Osteoblast (primary cell): ENCODE data around the gene UPK1B. TPM values are rescaled to one million over a fixed set of nuclear protein-coding genes. Genes with fewer than 3 reads are reported as not detected.

Experiments used
- DNase-seq: peaks from one replicate; pipeline ENCODE4 v3.0.0; 2011; ENCODE audit warnings: low spot score, mixed read lengths; ENCODE audit not compliant: insufficient read length; ENCODE audit errors: missing footprints
- H2AFZ ChIP-seq: 2 replicates; pipeline ENCODE4 v1.6.0; 2011; ENCODE audit warnings: mild to moderate bottlenecking, low read length
- H3K27ac ChIP-seq: 2 replicates; pipeline ENCODE4 v1.5.1; 2011; ENCODE audit warnings: mild to moderate bottlenecking, low read depth, low read length, moderate library complexity
- H3K27me3 ChIP-seq: 2 replicates; pipeline ENCODE4 v1.6.0; 2012; ENCODE audit warnings: mild to moderate bottlenecking, control low read depth, inconsistent platforms, low read length, moderate library complexity; ENCODE audit not compliant: insufficient read depth
- H3K36me3 ChIP-seq: 2 replicates; pipeline ENCODE4 v1.5.1; 2011; ENCODE audit warnings: mild to moderate bottlenecking, low read length, control low read depth, moderate library complexity; ENCODE audit not compliant: insufficient read depth
- H3K4me1 ChIP-seq: 2 replicates; pipeline ENCODE4 v1.5.1; 2011; ENCODE audit warnings: mild to moderate bottlenecking, low read length, control low read depth, moderate library complexity; ENCODE audit not compliant: insufficient read depth
- H3K4me2 ChIP-seq: 2 replicates; pipeline ENCODE4 v1.6.0; 2011; ENCODE audit warnings: mild to moderate bottlenecking, low read length; ENCODE audit not compliant: insufficient read depth
- H3K4me3 ChIP-seq: fragments of 200-600 bp; sonication (generic); 3 replicates; pipeline ENCODE4 v1.5.1; 2012; ENCODE audit warnings: mild to moderate bottlenecking, low read length, inconsistent platforms; ENCODE audit not compliant: insufficient read depth
- H3K79me2 ChIP-seq: 2 replicates; pipeline ENCODE4 v1.6.0; 2012; ENCODE audit warnings: mild to moderate bottlenecking, low read length, control low read depth, inconsistent platforms; ENCODE audit not compliant: insufficient read depth
- H3K9me3 ChIP-seq: 2 replicates; pipeline ENCODE4 v1.5.1; 2011; ENCODE audit warnings: low read depth, low read length, control low read depth
- H4K20me1 ChIP-seq: 2 replicates; pipeline ENCODE4 v1.6.0; 2012; ENCODE audit warnings: mild to moderate bottlenecking, low read length, control low read depth; ENCODE audit not compliant: insufficient read depth
- total RNA-seq: library from RNA; depleted of rRNA; stranded (reverse); fragments of >200 nt; gene quantifications from 2 replicates; pipeline ENCODE4 v1.2.3, GENCODE V29; 2012
- TF ChIP-seq, protein P1 (sequence below): IDR thresholded peaks from 2 replicates; pipeline ENCODE4 v1.5.1; 2011; ENCODE audit warnings: mild to moderate bottlenecking, low read depth, low read length, moderate library complexity; ENCODE audit errors: extremely low read depth

UPK1B gene
- total RNA-seq, 1 donor = 0.36 TPM

DNA sequence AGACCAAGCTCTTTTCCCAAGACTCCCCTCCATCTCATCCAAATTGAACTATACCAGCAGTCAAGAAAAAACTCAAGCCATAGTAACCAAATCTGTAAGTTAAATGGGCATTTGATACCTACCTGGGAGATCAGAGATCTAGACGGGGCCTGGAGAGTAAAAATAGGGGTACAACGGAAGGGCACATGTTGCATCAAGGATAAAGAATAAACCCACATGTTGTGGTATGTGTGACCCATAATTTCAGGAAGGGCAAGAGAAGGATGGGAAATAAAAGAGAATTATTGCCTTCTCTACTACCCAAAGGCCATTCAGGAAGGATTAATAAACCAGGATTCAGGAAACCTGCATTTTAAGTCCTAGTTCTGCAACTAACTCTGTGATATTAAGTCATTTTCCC, 25.9 kb upstream of the UPK1B start:
- Histone ChIP-seq H3K4me3 (no peak overlapping the region), H3K36me3 (no peaks in the 10 kb centered on the region), H3K27ac (no peak overlapping the region), H3K27me3 (no peaks in the 10 kb centered on the region), H3K4me1 (peaks cover 2% of the 10 kb centered on the region), H3K9me3 (no peaks in the 10 kb centered on the region), H4K20me1 (no peaks in the 10 kb centered on the region), H3K79me2 (no peaks in the 10 kb centered on the region), H3K4me2 (no peak overlapping the region), H2AFZ (no peak overlapping the region)
- no peak for DNase-seq
- TF ChIP-seq, protein P1, sequence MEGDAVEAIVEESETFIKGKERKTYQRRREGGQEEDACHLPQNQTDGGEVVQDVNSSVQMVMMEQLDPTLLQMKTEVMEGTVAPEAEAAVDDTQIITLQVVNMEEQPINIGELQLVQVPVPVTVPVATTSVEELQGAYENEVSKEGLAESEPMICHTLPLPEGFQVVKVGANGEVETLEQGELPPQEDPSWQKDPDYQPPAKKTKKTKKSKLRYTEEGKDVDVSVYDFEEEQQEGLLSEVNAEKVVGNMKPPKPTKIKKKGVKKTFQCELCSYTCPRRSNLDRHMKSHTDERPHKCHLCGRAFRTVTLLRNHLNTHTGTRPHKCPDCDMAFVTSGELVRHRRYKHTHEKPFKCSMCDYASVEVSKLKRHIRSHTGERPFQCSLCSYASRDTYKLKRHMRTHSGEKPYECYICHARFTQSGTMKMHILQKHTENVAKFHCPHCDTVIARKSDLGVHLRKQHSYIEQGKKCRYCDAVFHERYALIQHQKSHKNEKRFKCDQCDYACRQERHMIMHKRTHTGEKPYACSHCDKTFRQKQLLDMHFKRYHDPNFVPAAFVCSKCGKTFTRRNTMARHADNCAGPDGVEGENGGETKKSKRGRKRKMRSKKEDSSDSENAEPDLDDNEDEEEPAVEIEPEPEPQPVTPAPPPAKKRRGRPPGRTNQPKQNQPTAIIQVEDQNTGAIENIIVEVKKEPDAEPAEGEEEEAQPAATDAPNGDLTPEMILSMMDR = no peak

GRCh38 chr3:119148493-119149180, 24.8 kb upstream of the UPK1B start:
- Histone ChIP-seq H3K4me1 (peaks cover 2% of the 10 kb centered on the region), H3K36me3 (no peaks in the 10 kb centered on the region), H3K4me2 (no peak overlapping the region), H3K4me3 (no peak overlapping the region), H3K9me3 (no peaks in the 10 kb centered on the region), H4K20me1 (no peaks in the 10 kb centered on the region), H3K27me3 (no peaks in the 10 kb centered on the region), H3K27ac (no peak overlapping the region), H2AFZ (no peak overlapping the region), H3K79me2 (no peaks in the 10 kb centered on the region)
- TF ChIP-seq, protein P1 = no peak
- DNase-seq = no peak

DNA sequence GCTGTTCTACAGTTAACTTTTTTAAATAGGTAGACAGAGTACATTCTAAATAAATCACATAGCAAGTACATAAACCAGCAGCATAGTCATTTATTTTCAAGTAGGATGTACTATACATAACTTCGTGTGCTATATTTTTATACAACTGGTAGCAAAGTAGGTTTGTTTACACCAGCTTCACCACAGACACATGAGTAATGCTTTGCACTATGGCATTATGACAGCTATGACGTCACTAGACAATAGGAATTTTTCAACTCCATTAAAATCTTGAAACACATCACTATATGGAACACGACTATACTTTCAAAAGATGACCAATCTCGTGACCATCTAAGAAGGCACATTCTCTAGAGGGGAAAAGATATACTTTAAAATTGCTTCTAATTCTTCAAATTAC, 23.9 kb upstream of the UPK1B start:
- TF ChIP-seq, protein P1 = no peak
- Histone ChIP-seq H3K4me1 (peaks cover 2% of the 10 kb centered on the region), H3K79me2 (no peaks in the 10 kb centered on the region), H3K4me3 (no peak overlapping the region), H2AFZ (no peak overlapping the region), H4K20me1 (no peaks in the 10 kb centered on the region), H3K9me3 (no peaks in the 10 kb centered on the region), H3K27me3 (no peaks in the 10 kb centered on the region), H3K36me3 (no peaks in the 10 kb centered on the region), H3K27ac (no peak overlapping the region), H3K4me2 (no peak overlapping the region)
- DNase-seq = no peak

GRCh38 chr3:119156868-119157267, 16.5 kb upstream of the UPK1B start:
- H2AFZ ChIP-seq = no peak overlapping the region
- H3K4me2 ChIP-seq = no peak overlapping the region
- TF ChIP-seq, protein P1 = no peak
- no peaks in the 10 kb centered on the region for H3K4me1 ChIP-seq
- H3K9me3 ChIP-seq = peaks cover 3% of the 10 kb centered on the region
- H3K27me3 ChIP-seq = peaks cover 4% of the 10 kb centered on the region
- no peaks in the 10 kb centered on the region for H4K20me1 ChIP-seq
- no peak overlapping the region for H3K4me3 ChIP-seq
- H3K79me2 ChIP-seq = no peaks in the 10 kb centered on the region
- H3K36me3 ChIP-seq = no peaks in the 10 kb centered on the region
- H3K27ac ChIP-seq = no peak overlapping the region
- DNase-seq = no peak
